ENCODE measurements around the gene ZSCAN32. TPM values are rescaled to one million over a fixed set of nuclear protein-coding genes. Genes with fewer than 3 reads are reported as not detected.

The ZSCAN32 gene
- total RNA-seq = 12.4 and 12.6 TPM in 2 replicates

GRCh38 chr16:3400779-3401688, at the start of gene ZSCAN32, which contains the start of gene ZNF174:
Gene ZSCAN32 (minus strand): TSS chr16:3401004. CDS start chr16:3397557, 3,447 bp downstream.
Gene ZNF174 (plus strand): TSS chr16:3401215. CDS start chr16:3402005, 790 bp downstream.
- peak; percentile 99 for DNase-seq

GRCh38 chr16:3444032-3444388, 43.2 kb upstream of the ZSCAN32 start:
- peak; percentile 91 for DNase-seq

GRCh38 chr16:3443108-3444031, 42.6 kb upstream of the ZSCAN32 start, which contains the start of the genes NAA60 and ZNF597:
Gene NAA60 (plus strand): TSS chr16:3443680. CDS start chr16:3476228, 32,548 bp downstream.
Gene ZNF597 (minus strand): TSS chr16:3443504. CDS start chr16:3443153, 351 bp downstream.
- DNase-seq = peak; percentile 93

- DNase-seq = no peak
Observed at GRCh38 chr16:3439637-3440036, 38.8 kb upstream of the ZSCAN32 start.

- DNase-seq = no peak
Observed at GRCh38 chr16:3434373-3434772, 33.6 kb upstream of the ZSCAN32 start.

- peak; percentile 5 for DNase-seq
Observed at GRCh38 chr16:3431779-3432219, 31.0 kb upstream of the ZSCAN32 start.

GRCh38 chr16:3413730-3414379, 13.1 kb upstream of the ZSCAN32 start:
- DNase-seq = no peak

GRCh38 chr16:3408561-3409197, 7.9 kb upstream of the ZSCAN32 start:
- DNase-seq = no peak

- peak; percentile 20 for DNase-seq
Observed at GRCh38 chr16:3401719-3402397, 1.1 kb upstream of the ZSCAN32 start.

GRCh38 chr16:3400446-3400778, 392 bp downstream of the ZSCAN32 start:
- no peak for DNase-seq

- DNase-seq = no peak
Observed at GRCh38 chr16:3389663-3390338, 11.0 kb downstream of the ZSCAN32 start.

GRCh38 chr16:3388325-3388724, 12.5 kb downstream of the ZSCAN32 start:
- no peak for DNase-seq

GRCh38 chr16:3383045-3383448, 17.8 kb downstream of the ZSCAN32 start:
- DNase-seq = no peak

GRCh38 chr16:3377917-3378316, 22.9 kb downstream of the ZSCAN32 start:
- no peak for DNase-seq

GRCh38 chr16:3375680-3376079, 25.1 kb downstream of the ZSCAN32 start:
- no peak for DNase-seq

- no peak for DNase-seq
Observed at GRCh38 chr16:3369073-3369472, 31.7 kb downstream of the ZSCAN32 start.

- DNase-seq = peak; percentile 93
Observed at GRCh38 chr16:3364774-3365427, 35.9 kb downstream of the ZSCAN32 start.

GRCh38 chr16:3363793-3364192, 37.0 kb downstream of the ZSCAN32 start:
- peak; percentile 7 for DNase-seq

GRCh38 chr16:3362931-3363330, 37.9 kb downstream of the ZSCAN32 start:
- no peak for DNase-seq

- no peak for DNase-seq
Observed at GRCh38 chr16:3358871-3359270, 41.9 kb downstream of the ZSCAN32 start.

Measured in dermis blood vessel endothelial cell (primary cell).